Astrocyte (in vitro differentiated cells and primary cell): ENCODE results near the gene GGTLC1.

Experiments
- CTCF ChIP-seq: IDR thresholded peaks from 2 replicates; pipeline ENCODE4 v1.5.1; 2011; ENCODE audit warnings: low read depth, mild to moderate bottlenecking, inconsistent platforms, low read length, moderate library complexity; ENCODE audit not compliant: insufficient read depth
- EZH2 ChIP-seq: IDR thresholded peaks from 2 replicates; pipeline ENCODE4 v1.6.1; 2012; ENCODE audit warnings: mild to moderate bottlenecking, low read length, inconsistent platforms; ENCODE audit not compliant: insufficient read depth

GRCh38 chr20:23974966-23975365 lies 13.6 kb downstream of the GGTLC1 start:
- no peak for TF ChIP-seq CTCF
- TF ChIP-seq EZH2: no peak
